NCI-H526 (cell line): ENCODE data around the gene MEIS1.

Source experiments
- DNase-seq, 2 experiments: peaks; one replicate each; lab custom pipeline; 2025; lab: John Stamatoyannopoulos, UW

Gene MEIS1

DNA sequence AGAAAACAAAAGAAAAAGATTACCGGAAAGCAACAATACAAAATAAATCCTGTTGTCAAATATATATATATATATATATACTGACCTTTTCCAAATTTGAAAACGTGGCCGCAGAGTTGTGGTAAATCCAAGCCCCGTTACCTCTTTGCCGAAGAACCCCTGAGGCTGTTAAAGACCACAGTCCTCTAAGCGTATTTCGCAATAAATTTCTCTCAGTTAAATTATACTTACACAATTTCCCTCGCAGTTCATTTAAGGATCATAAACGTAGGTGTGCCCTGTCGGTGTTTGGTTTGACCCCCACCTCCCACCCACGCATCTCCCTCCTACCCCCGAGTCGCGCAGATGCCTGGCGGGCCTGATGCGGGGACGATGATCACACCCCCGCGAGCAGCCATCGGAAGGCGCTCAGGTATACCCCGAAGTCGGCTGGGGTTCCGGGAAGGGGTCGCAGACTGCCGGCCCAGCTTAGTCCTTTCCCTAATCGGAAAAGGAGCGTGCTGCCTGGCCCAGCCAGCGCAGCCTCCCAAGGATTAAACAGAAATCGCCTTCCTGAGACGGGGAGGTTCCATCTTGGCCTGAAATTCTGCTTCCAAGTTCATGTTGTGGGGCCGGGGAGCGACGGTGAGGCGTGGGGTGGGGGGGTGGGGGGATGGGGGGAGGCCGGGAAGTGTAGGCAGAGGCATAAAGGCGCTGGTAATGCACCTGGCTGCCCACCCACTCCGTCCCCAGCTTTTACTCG, 2.9 kb upstream of the MEIS1 start:
- DNase-seq, result no peak

DNA sequence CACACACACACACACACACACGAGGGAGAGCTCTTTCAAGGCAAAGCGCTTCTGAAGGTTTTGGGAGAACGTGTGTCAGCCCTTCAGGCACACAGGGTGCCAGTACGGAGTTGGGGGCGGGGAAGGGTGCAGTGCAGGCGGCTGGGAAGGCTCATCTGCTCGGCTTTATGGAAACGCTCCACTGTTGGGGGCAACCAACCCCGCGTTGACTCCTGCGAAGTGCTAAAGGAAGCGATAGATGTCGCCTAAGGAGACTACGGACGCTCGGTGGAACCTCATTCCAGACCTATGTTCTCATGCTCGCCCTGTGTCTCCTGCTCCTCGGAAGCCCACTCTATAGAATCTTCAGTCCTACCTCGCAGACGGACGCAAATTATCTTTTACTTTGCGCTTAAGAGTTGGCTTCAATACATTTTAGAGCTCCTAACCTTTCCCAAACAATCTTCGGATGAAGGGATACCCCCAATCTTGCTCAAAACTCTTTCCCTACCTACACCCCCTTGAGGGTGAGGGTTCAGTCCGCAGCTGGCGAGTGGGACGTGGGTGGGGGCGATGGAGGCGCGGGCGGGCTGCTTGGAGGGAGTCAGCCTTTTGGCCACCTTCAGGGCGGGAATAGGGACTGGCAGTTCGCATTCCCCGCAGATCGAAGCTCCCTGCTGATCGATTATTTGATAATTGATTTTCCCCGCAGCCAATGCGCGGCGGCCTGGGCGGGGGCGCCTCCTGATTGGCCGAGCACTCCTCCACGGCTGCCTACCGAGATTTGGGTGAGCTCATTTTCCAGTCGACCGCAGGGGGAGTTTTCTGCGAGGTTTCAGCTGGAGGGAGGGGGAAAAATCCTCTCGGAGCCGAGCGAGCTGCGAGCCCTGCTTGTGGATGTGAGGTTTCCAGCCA, 1.9 kb upstream of the MEIS1 start:
- peak; percentile 87 to 95 for DNase-seq

DNA sequence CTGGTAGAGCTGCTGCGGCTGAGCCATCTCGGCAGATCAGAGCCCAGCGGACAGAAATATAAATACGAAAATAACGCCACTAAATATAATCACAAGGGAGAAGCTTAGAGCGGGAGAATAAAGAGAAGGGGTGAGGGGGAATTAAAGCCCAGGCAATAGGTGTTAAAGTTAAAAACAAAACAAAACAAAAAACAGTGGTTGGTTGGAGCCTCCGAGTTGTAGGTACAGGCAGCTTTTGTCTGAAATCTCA, 1.3 kb upstream of the MEIS1 start:
- no peak for DNase-seq

DNA sequence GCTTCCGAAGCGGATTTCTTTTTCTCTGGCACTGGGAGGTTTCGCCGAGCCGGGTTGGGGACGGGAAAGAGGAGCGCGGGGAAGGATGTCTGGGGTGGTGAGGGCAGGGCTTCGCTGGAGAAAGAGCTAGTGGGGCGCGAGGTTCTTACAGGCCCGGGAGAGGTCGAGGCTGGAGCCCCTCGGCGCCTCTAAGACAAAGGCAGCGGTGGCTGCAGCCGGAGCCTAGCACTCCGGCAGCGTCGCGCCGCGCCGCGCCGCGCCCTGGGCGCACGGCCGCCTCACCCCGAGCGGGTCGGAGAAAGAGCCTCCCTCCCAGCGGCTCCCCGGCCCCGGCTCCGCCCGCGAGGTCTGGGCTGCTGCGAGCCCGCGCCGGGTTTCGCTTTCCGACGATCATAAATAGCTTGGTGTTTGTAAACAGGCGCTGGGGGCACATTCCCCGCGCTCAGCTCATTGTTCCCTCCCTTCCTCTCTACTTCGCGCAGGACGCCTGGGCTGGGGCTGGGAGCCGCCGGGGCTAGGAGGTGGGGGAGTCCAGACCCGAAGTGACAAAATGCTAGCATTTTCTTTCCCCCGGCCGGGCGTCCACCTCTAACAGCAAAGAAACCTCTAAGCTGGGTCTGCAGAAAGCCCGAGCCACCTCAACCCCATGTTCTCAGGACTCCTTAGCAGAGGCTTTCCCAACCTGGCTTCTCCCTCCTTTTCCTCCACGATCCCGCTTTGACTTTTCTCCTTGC, 813 bp upstream of the MEIS1 start:
- DNase-seq, result peak; percentile 64 to 85

DNA sequence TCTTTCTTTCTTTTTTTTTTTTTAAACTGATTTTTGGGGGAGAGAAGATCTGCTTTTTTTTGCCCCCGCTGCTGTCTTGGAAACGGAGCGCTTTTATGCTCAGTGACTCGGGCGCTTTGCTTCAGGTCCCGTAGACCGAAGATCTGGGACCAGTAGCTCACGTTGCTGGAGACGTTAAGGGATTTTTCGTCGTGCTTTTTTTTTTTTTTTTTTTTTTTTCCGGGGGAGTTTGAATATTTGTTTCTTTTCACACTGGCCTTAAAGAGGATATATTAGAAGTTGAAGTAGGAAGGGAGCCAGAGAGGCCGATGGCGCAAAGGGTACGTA, 587 bp downstream of the MEIS1 start:
- peak; percentile 28 to 45 for DNase-seq

DNA sequence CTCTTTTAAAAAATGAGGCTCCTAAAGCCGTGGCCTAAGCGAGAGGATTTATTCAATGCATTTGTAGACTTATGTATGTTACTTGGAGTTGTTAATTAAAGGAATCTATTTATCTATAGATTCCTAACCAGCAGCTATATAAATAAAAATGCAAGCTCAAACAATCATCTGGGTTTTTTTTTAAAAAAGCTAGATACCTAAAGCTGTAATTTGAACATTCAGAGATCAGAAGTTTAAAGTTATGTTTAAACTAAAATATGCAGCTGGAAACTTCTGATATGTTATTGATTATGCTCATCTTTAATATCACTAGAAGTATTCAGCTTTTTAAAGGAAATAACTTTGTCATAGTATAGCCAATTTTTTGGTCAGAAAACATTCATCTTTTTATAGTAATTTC, 1.0 kb downstream of the MEIS1 start:
- DNase-seq, result no peak

DNA sequence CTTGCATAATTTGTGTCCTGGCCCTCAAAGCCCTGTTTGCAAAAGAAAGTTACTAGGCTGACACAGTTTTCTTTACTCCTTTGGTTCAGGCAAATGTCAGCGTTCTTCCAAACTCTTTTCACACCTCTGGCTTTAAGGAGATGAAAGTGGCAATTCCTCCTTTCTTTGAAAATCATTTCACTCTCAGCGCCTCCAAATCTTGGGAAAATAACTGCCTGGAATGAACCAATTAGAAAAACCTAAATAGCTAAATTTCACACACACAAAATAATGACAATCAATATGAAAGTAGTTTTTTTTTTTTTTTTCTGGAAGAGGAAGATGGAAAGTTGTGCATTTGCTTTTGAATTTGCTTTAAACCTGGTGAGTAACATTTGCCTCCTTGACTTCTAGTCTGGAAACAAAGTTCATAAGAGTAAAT, 1.7 kb downstream of the MEIS1 start:
- DNase-seq, result no peak

DNA sequence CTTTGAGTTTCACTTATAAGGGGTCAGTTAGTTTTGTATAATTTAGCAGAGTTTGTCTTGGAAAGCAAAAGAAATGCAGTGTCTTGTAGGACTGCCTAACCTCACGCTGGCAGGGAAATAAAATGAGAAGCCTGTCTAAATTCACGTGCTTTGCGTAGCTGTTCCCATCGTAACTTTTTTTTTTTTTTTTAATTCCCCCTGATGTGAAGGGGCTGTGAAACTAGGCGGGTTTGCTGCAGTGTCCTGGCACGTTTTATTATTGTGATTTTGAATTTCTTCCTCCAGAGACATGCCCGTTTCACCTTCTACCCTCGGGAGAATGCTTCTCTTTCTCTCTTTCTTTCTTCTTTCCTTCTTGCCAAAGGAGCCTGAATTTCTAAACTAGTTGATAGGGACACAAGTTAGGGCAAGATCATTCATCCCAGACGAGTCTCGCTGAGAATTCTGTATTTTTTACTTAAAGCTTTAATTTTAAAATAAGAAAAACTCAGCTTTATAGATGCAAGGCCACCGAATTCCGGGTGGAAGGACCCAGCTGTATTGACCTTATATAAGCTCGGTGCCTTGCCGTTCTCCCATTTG, 2.3 kb downstream of the MEIS1 start:
- DNase-seq, result no peak

DNA sequence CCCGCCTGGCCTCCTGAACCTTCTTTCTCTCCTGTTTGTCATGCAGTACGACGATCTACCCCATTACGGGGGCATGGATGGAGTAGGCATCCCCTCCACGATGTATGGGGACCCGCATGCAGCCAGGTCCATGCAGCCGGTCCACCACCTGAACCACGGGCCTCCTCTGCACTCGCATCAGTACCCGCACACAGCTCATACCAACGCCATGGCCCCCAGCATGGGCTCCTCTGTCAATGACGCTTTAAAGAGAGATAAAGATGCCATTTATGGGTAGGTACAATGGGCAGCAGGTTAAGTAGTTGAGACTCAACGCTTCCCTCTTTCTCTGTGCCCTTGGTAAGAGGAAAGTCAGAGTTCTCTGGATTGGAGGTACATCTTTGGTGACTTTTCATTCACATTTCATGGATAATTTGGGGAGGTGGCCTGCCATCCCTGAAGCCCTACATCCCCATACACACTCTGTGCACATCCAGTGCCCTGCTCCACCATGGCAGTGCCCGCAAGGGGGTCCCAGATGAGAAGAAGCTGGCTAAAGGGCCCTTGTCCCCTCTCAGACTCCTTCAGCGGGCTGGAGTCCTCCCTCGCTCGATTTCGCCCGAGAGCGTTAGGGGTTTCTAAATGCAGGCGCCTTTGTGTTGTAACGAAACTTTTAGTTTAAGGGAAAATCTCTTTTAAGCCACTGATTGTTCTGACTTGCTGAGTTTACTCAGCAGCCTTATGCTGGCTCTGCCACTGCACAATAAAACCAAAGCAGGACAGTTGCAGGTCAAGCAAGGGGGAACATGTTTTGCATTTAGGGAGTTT, 3.0 kb downstream of the MEIS1 start:
- no peak for DNase-seq

DNA sequence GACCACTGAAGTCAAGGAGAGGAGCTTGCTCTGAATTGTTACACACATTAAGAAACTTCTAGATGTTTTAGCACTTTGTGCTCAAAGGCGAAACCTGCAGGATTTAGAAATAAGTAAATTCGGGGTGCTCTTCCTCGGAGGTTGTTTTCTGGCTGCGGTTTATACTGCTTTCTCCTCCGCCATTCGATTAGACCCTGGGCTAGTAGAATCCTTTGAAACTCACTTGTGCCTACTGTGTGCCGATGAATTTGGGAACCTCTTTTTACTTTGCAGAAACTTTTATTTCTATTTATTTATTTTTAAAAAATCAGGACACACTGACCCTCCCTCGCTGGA, 3.5 kb downstream of the MEIS1 start:
- no peak for DNase-seq

DNA sequence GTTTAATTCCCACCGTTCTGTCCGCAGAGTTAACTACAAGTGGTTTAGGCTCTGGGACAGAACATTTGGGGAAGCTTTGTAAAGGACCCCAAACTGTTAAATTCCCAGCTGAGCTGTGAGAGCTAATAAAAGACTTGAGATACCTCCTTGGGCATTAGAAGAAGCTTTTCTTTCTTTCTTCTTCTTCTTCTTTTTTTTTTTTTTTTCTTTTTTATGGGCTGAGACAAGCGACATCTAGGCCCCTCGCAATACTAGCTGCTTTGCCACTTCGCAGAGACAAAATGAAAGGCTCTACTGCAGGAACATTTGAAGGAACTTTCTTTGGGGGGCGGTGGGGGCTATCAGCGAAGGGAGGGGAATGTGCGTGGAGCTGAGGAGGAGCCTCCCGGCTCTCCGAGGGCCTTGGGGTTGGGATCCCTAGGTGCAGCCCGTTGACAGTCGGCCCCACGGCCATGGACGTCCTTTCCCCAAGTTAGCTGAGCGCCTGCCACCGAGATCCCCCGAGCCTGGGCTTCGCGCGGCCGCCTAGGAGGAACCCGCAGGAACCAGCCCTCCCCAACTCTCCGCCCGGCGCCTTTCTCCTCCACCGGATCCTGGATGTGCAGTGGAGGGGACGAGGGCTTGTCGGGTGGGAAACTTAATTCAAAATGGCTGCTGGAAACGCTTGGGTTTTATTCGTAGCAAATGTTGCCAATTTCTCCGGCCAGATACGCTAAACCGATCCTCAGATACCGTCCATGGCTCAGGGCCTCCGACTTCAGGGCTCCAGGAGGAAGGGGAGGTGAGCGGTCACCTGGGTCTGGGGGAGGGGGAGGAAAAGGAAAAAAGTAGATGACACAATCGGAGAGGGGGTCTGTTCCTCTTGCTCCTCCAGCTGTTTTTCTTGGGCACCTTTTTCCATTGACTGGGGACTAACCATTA, 4.2 kb downstream of the MEIS1 start:
- DNase-seq, result no peak

DNA sequence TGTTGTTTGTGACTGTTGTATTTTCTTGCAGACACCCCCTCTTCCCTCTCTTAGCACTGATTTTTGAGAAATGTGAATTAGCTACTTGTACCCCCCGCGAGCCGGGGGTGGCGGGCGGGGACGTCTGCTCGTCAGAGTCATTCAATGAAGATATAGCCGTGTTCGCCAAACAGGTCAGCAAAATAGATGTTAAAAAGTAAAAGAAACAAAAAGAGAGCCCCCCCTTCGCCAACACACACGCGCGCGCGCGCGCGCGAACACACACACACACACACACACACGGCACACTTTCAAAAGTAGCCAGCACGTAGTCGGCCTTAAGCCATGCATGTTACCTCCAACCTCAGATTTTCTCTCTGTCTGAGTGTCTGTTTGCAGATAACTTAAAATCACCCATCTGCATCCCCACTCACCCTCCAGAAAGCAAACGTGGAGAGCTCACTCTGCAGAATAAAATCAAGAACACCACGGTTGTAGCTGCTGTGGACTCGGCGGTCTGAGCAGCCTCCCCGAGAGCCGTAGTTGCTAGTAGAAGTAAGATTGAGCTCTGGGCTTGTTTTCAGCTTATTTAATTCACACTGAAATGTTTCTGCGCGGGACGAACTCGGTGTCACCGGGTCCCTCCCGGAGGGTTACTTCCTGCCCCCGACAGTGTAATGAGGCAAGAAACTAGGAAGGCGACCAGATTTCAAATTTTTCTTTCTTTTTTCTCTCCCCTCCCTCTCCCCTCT, 5.1 kb downstream of the MEIS1 start:
- no peak for DNase-seq

DNA sequence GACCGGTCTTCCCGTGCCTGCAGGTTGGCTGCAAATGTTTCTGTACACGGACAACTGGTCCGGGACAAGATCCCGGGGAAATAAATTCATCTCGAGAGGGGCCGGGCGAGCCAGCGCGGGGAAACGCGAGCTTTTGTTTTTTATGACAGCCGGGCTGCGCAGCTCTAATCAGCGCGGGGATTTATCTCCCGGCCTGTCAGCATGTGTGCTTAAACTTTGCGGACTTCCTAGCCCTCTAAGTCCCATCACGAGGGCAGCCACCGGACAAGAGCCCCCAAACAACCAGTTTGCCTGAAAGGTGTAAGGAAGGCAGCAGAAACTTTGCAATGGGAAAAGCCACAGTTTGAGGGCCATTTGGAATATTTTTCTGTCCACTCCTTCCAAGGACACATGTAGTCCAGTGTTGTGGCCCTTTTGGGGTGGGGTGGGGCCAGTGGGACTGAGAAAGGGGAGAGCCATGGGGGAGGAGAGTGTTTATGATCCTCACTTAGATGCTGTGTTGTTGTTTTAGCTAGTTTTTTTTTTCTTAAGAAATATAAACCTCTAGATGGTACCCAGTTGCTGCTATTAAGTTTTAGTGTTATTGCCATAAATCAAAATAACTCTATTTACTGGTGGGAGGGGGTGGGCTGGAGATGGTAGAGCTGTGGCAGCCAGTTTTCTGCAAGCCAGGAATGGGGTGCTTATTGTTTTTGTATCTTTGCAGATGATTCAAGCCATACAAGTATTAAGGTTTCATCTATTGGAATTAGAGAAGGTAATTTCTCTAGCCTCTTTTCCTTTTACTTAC, 6.0 kb downstream of the MEIS1 start:
- DNase-seq, result no peak

DNA sequence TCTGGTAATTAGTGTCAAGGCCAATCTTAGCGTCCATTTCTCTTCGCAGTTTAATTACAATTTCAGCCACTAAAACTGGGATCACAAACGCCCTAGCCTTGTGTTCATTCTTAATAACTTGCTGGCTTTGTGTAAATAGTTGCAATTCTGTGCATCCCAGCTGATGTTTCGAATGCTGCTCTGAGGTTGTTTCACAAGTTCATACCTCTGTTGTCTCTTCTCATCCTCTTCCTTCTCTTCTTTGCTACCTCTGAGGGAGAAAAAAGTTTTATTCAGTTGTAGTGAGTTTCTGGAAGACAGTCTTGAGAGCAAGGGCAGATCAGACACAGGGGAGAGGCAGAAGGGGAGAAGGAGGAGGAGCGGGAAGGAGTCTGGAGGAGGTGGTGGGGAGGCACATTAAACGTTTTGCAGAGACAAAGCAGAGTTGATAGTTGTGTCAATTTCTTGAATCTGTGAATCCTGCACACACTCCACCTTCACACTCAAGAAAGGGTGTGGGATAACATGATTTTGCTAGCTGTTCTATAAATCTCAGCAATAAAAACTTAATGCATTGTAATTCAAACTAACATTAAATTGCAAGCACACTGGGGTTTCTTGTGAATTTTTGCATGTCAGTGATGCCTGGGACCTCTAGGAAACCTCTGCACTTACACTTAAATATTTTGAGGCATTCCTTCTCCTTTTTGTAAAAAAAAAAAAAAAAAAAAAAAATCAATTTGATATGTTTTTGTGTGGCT, 6.8 kb downstream of the MEIS1 start:
- no peak for DNase-seq

DNA sequence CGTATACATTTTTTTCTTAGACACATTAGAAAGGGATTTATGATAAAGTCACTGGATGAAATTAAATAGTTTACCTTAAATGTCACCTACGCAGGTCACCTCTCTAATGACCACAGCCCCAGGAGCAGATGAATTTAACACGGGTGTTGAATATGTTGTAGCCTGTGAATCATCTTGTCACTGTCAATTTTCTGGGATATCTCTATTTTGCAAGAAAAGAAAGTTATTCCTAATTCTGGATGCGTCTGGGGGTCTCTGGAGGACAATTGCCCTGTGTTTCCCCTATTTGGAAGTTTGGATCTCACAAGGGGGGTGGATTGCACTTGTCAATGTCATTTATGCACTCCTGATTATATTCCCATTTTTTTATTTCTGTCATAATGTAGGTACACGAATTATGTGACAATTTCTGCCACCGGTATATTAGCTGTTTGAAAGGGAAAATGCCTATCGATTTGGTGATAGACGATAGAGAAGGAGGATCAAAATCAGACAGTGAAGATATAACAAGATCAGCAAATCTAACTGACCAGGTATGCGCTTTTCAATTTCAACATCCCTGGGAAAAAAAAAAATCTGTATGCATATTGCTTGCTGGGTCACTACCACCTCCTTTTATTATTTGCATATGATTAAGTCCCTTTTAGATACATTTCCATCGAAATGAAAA, 7.7 kb downstream of the MEIS1 start:
- peak in 1 of 2 experiments; percentile 25 for DNase-seq

DNA sequence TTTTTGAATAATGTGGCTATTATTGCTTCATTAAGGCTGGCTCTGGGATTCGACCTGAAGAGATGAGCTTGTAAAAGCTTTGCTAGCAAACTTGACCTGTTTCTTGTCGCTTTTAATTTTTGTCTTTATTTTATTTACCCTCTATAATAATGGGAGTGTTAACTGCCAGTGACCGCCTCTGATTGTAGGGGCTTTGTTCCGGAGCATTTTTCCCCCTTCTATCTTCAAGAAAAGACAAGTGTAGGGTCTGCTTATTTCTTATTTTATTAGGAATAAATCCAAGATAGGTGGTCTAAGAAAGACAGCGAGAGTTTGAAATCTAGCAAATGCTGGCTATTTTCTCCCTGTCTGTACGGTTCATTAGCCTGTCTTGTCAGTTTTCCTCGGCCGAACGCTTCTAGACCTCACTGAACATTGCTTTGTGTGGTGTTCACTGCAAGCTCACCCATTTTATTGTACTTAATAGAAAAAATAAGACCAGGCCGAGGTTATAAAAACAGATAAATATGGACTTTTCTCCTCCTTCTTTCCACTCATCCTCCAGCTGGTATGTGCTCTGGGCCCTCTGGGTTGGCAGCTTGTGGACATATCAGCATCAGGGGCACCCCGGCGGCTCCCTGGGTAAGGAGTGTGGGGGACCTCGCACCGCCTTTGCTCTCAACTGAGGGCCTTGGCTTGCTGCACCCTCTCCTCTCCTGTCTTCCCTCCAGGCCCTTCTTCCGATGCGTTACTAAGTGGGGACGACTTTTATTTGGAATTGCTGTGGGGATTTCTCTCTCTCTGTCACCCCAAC, 8.5 kb downstream of the MEIS1 start:
- no peak for DNase-seq
